Fibroblast of pulmonary artery (primary cell): Measurements from ENCODE around the gene KIAA1958.

ENCODE experiments used
- DNase-seq: peaks from one replicate; pipeline ENCODE4 v3.0.0-alpha.2; 2010; ENCODE audit warnings: low read depth
- H3K4me3 ChIP-seq: replicated peaks from 2 replicates; pipeline ENCODE4 v1.5.1; 2011; ENCODE audit warnings: low read depth, mild to moderate bottlenecking, control low read depth, low read length, moderate library complexity
- TF ChIP-seq, protein P1 (sequence below): IDR thresholded peaks from 2 replicates; pipeline ENCODE4 v1.5.1; 2011; ENCODE audit warnings: mild to moderate bottlenecking, control low read depth, low read length, inconsistent platforms; ENCODE audit errors: missing control alignments

The KIAA1958 gene

DNA sequence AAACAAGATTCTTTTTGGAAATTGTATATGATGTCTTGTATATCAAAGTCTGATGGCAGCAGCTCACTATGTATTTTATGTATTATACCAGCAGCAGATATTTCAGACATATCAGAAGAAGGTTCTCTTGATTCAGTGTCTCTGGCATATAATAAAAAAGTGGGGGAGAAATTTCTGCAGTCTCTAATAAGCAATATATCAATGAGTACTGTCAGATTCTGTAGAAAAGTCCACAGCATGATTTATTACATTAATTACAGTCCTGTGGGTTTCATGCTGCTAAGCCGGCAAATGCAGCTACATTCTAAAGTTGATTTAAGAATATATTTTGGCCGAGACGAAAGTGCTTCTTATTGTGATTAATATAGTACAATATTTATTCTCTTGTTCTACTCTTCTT is 113.1 kb downstream of the KIAA1958 start:
- H3K4me3 ChIP-seq: no peak overlapping the region
- DNase-seq: no peak
- TF ChIP-seq, protein P1, sequence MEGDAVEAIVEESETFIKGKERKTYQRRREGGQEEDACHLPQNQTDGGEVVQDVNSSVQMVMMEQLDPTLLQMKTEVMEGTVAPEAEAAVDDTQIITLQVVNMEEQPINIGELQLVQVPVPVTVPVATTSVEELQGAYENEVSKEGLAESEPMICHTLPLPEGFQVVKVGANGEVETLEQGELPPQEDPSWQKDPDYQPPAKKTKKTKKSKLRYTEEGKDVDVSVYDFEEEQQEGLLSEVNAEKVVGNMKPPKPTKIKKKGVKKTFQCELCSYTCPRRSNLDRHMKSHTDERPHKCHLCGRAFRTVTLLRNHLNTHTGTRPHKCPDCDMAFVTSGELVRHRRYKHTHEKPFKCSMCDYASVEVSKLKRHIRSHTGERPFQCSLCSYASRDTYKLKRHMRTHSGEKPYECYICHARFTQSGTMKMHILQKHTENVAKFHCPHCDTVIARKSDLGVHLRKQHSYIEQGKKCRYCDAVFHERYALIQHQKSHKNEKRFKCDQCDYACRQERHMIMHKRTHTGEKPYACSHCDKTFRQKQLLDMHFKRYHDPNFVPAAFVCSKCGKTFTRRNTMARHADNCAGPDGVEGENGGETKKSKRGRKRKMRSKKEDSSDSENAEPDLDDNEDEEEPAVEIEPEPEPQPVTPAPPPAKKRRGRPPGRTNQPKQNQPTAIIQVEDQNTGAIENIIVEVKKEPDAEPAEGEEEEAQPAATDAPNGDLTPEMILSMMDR: no peak

DNA sequence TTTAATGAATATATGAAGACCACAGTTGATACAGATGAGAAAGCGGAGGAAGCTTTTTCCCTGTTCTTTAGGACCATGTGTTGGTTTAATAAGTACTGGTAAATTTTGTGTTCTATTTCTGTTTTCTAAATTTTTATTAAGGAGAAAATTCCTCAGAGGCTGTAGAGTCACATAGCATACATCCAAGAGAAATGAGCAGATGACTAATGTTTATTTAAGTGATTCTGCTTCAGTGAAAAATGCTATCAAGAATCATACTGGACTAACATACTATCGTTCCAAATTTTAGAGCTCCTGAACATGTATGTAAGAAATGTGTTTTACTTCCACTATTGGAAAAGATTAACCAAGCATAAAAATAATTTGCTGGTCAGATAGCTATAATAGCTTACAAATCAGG is 115.0 kb downstream of the KIAA1958 start:
- H3K4me3 ChIP-seq: no peak overlapping the region
- peak; percentile 17 for DNase-seq
- TF ChIP-seq, protein P1: no peak

DNA sequence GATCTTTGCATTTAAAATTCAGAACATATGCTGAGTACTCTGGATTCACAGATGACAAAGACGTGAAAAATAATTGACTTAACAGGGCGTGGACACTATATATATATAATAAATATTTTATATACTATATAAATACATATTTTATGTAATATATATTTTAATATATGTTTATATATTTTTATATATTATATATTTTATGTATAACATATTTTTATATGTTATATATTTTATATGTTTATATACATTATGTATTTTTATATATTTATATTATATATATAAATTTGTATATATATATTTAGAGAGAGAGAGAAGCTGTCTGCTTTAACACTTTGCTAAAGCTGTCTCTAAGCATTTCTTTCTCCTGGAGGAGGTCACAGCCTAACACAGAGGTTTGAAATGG is 118.2 kb downstream of the KIAA1958 start:
- no peak for DNase-seq
- H3K4me3 ChIP-seq: no peak overlapping the region
- TF ChIP-seq, protein P1: no peak

DNA sequence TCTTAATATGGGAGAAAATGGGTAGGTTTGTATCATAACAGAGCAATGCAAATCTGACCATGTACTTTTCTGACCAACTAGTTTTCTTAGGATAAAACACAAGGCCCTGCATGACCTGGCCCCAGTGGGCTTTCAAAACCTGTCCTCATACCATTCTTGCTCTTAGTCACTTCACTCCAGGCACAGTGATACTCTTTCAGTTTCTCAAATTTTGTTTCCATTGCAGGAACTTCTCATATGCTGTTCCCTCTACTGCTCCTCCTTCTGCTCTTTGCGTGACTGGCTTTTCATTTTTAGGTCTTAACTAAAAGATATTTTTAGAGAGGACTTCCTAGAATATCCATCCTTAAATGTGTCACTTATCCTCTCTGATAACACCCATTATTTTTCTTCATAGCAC is 118.9 kb downstream of the KIAA1958 start:
- no peak overlapping the region for H3K4me3 ChIP-seq
- DNase-seq: no peak
- TF ChIP-seq, protein P1: no peak

DNA sequence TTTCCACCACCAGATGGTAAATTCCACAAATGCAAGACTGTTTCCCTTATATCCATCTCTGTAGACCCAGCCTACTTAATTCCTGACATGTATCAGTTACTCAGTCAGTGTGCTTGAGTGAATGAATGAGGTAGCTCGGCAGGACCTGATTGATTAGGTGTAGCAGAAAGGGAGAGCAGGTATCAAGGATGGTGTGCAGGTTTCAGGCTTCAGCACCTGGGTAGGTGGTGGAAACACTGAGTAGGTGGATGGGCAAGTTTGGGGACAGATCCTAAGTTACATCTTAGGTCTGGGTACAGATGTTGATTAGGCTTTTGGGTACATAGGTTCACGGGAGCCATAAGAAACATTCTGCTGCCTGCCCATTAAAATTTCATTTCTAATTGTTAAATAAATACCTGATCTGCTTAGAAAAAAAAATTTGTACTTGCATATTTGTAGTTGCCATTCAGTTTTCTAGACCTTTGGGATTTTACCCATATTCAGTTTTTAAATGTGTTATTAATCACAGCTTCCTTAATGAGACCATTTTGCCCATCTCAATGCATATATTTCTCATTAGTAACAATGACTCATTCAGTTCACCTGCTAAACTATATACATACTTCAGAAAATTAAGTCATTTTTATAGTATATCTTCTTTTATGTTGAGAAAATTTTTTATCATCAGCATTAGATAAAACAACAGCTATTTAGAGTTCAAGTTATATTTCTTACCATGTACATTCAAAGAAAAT is 119.5 kb downstream of the KIAA1958 start:
- no peak overlapping the region for H3K4me3 ChIP-seq
- TF ChIP-seq, protein P1: no peak
- no peak for DNase-seq

DNA sequence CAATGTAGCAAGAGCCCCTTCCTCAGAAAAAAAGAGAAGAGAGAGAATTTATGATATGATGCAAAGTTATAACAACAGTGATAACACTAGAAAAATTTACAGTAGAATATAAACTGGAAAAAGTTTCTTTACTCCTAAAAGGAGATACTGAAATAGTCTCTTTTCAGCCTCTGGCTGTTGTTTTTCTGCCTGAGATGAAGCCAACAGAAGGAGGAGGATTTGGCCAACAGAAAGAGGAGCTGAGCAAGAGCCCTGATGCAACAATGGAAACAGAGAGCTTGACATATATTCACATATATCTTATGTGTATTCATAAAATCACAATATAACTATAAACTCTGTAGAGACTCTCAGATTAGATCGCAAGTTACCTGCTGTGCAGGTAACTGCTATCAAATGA is 122.2 kb downstream of the KIAA1958 start:
- TF ChIP-seq, protein P1: no peak
- H3K4me3 ChIP-seq: no peak overlapping the region
- DNase-seq: no peak
